NT2/D1 (cell line): ENCODE data around the gene MOB3B.

Source experiments
- DNase-seq: peaks from one replicate; pipeline ENCODE4 v3.0.0-alpha.2; 2011; ENCODE audit warnings: low read depth, low spot score
- H3K27me3 ChIP-seq: 2 replicates; pipeline ENCODE4 v1.6.0; 2011; ENCODE audit warnings: mild to moderate bottlenecking; ENCODE audit not compliant: insufficient read length, insufficient read depth
- H3K36me3 ChIP-seq: 2 replicates; pipeline ENCODE4 v1.6.1; 2011; ENCODE audit warnings: mild to moderate bottlenecking, low read length, mixed read lengths; ENCODE audit not compliant: insufficient read depth, insufficient read length
- H3K4me1 ChIP-seq: 2 replicates; pipeline ENCODE4 v1.5.1; 2011; ENCODE audit not compliant: insufficient read depth, insufficient read length
- H3K4me3 ChIP-seq: 2 replicates; pipeline ENCODE4 v1.5.1; 2011; ENCODE audit warnings: low read depth; ENCODE audit not compliant: insufficient read length
- H3K9ac ChIP-seq: 2 replicates; pipeline ENCODE4 v1.6.0; 2011; ENCODE audit warnings: low read depth; ENCODE audit not compliant: insufficient read length
- H3K9me3 ChIP-seq: 2 replicates; pipeline ENCODE4 v1.5.1; 2011; ENCODE audit warnings: mild to moderate bottlenecking, low read length; ENCODE audit not compliant: insufficient read depth
- SUZ12 ChIP-seq: IDR thresholded peaks from 2 replicates; pipeline ENCODE4 v1.6.1; 2011; ENCODE audit not compliant: insufficient read length, insufficient read depth; ENCODE audit errors: extremely low read depth
- YY1 ChIP-seq: IDR thresholded peaks from 2 replicates; pipeline ENCODE4 v1.6.1; 2011; ENCODE audit not compliant: insufficient read length, insufficient read depth
- ZNF274 ChIP-seq: IDR thresholded peaks from 2 replicates; pipeline ENCODE4 v1.6.1; 2011; ENCODE audit warnings: mild to moderate bottlenecking, low read depth, low read length

MOB3B gene

DNA sequence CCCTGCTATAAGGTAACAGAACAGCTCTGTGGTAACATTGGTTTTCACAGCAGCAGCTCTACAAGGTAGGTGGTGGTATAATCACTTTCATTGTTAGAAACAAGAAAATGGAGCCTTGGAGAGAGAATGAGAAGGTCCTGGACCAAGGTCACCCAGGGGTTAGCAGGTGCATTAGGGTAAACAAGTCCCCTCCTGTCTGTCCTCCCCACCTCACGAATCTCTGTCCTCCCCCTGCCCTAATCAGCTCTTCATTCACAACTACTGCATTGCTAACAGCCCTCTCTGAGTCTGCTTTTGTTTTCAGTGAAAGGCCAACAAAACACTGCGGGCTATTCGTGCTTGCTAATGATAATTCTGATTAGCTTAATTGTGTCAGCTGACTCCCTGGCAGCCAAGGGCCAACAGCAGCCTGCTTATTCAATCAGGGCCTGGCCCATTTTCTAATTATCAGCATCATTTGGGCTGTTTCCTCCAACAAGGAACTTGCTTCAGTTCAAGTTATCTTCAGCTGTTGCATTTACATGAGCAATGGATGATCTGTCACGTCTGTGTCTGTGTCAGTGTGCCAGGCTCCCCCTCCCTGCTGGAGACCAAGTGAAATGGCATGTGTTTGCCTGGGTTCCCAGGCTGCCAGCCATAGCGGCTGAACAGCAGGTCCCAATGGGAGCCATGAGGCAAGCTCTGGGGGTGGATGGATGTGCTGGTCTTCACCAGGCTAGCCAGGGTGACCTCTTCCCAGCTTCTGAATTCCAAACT is 176.0 kb downstream of the MOB3B start:
- H3K9me3 ChIP-seq: no peaks in the 10 kb centered on the region
- H3K4me3 ChIP-seq: no peak overlapping the region
- TF ChIP-seq YY1: no peak
- no peak overlapping the region for H3K9ac ChIP-seq
- no peaks in the 10 kb centered on the region for H3K27me3 ChIP-seq
- H3K4me1 ChIP-seq: peaks cover 3% of the 10 kb centered on the region
- H3K36me3 ChIP-seq: no peaks in the 10 kb centered on the region
- DNase-seq: peak; percentile 57

DNA sequence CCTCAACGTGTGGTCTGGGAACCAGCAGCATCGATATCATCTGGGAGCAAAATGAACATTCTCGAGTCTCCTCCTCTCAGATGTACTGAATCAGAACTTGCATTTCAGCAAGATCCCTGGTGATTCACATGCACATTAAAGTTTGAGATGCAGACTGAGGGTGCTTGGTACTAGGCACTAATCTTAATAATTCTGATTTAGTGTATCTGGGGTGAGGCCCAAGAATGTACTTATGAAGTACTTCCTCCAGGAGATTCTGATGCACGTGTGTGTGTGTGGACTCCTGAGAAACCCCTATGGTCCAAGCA is 176.5 kb downstream of the MOB3B start:
- H3K36me3 ChIP-seq: no peaks in the 10 kb centered on the region
- H3K9me3 ChIP-seq: no peaks in the 10 kb centered on the region
- H3K4me1 ChIP-seq: peaks cover 3% of the 10 kb centered on the region
- DNase-seq: no peak
- no peak overlapping the region for H3K4me3 ChIP-seq
- no peak overlapping the region for H3K9ac ChIP-seq
- TF ChIP-seq ZNF274 (no peak), YY1 (no peak), SUZ12 (no peak)
- H3K27me3 ChIP-seq: no peaks in the 10 kb centered on the region

DNA sequence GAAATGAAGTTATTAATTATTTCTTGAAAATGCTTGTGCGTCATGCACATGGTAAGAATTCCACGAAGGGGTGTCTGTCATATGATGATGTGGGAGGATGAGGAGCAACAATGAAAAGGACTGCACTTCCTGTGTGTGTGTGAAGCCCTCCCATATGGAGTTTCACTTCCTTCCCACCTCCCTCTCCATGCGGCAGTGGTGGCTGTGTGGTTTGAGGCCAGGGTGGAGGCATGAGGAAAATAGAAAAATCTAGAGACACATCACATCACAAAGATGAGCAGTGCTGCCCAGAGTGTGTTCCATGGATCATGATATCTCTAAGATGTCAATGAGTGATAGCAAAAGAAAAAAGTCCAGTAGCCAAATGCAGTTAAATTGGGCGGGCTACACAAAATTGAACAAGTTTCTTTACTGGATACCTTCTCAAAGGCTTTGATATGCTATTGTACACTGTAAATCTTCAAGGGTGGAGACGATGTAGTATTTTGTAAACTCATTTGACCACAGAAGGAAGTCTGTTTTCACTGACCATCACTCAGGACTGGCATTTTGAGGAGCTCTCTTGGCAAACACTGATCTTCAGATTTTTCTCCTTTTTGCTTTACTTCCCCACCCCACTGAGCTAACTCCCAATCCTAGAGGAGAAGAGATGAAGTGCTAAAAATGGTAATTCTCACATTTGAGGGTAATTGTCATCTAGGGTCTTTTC is 177.0 kb downstream of the MOB3B start:
- Histone ChIP-seq H3K36me3 (no peaks in the 10 kb centered on the region), H3K9me3 (no peaks in the 10 kb centered on the region), H3K27me3 (no peaks in the 10 kb centered on the region), H3K9ac (no peak overlapping the region), H3K4me1 (peaks cover 3% of the 10 kb centered on the region), H3K4me3 (no peak overlapping the region)
- TF ChIP-seq SUZ12: no peak
- no peak for TF ChIP-seq ZNF274
- TF ChIP-seq YY1: no peak
- no peak for DNase-seq

DNA sequence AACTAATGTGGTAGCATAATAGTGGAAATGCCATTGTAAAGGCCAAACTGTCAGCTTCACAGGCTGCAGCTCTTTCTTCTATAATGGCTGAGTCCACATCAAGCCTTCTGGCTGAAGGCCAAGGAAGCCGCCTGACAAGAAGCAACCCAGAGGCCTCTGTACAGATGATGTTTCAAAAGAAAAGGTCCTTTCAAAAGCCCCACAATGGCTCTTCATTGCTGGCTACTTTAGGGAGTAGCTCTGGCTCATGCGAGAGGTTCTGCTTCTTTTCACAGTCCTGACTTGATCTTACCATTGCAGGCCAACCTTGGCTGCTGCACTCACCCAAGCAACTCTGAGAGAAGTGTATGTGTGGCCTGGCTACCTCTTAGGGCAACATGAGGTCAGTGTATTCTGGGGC is 178.2 kb downstream of the MOB3B start:
- TF ChIP-seq ZNF274 (no peak), SUZ12 (no peak), YY1 (no peak)
- peaks cover 3% of the 10 kb centered on the region for H3K4me1 ChIP-seq
- H3K36me3 ChIP-seq: no peaks in the 10 kb centered on the region
- H3K9me3 ChIP-seq: no peaks in the 10 kb centered on the region
- DNase-seq: no peak
- no peak overlapping the region for H3K4me3 ChIP-seq
- no peak overlapping the region for H3K9ac ChIP-seq
- no peaks in the 10 kb centered on the region for H3K27me3 ChIP-seq

DNA sequence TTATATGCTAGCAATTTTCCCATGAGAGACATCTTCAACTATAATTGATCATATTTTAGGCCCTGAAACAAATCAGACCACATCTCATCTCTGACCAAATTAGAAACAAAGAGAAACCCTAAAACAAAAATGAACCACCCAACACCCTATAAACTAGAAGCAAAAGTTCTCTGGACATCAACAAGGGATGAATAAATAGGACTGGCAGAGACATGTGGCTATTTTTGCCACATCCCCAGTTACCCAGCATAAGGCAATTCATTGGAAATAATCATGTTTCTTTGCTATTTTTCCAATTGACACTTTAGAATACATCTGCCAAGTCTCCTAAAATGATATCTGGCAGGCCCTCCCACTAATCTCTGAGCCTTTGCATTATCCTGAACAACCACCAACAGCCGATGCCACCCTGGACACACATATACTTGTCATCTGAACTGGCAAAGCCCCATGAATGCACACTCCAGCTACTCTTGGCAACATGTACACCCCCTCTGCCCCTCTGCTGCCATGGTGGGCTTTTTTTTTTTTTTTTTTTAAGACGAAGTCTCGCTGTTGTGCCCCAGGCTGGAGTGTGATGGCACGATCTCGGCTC is 179.1 kb downstream of the MOB3B start:
- DNase-seq: no peak
- no peak overlapping the region for H3K9ac ChIP-seq

DNA sequence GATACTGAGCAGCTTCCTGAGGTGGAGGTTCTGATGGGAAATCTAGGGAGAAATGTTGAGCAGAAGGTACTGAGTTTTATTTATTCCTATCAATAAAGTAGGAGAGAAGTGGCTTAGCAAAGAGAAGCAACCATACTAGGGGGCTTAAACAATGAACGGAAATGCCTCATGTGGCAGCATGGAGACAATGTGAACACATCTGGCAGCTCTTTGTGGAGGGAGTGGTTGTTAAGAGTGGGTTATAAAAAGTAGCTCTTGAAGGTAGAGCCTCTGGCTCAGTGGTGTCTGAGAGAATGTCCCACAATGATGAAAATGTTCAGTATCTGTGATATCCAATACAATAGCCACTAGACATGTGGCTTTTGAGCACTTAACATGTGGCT is 179.9 kb downstream of the MOB3B start:
- DNase-seq: no peak
- TF ChIP-seq SUZ12: no peak
- no peak overlapping the region for H3K4me3 ChIP-seq
- H3K4me1 ChIP-seq: peaks cover 3% of the 10 kb centered on the region
- H3K9me3 ChIP-seq: no peaks in the 10 kb centered on the region
- no peaks in the 10 kb centered on the region for H3K27me3 ChIP-seq
- H3K36me3 ChIP-seq: no peaks in the 10 kb centered on the region
- no peak overlapping the region for H3K9ac ChIP-seq

More for the DNA sequence above, 179.1 kb downstream of the MOB3B start:
- H3K27me3 ChIP-seq: no peaks in the 10 kb centered on the region
- peaks cover 3% of the 10 kb centered on the region for H3K4me1 ChIP-seq
- H3K4me3 ChIP-seq: no peak overlapping the region
- no peaks in the 10 kb centered on the region for H3K9me3 ChIP-seq
- TF ChIP-seq ZNF274 (no peak), YY1 (no peak), SUZ12 (no peak)
- no peaks in the 10 kb centered on the region for H3K36me3 ChIP-seq

DNA sequence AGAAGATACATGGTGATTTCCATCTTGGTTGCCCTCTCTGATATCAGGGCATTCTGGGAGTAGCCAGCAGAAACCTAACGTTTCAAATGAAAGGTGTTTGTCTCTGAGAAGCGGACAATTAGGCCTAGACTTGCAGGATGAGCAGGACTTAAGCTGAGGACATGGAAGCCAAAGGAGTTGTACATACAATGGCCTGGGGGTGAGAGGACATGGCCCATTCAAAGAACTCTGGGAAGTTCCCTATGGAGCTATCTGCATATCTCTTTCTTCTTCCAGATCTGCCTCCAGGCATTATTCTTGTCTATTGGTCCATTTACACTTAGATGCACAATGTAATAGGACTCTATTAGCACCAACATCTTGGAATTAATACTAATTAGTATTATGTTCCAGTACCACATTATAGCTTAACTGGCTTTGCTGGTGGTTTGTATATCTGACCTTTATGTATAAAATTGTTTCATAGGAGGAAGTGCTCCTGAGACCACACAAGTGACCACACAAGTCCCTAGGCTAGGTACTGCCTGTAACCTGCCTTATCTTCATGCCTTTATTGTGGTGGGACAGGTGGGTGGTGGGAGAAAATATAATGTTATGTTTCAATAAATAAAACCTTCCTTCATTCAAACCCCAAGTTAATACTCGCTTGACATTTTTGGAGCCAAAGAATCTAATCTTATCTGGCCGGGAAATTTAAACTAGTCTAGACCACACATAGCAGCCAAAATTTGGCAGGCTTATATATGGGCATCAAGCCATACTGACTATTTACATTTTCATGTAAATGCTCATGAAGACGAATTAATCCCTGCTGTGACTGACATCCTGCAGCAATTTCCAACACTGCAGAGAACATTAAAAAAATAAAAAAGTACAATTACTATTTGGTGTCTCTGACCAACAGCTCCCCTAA is 180.6 kb downstream of the MOB3B start:
- H3K9me3 ChIP-seq: no peaks in the 10 kb centered on the region
- DNase-seq: no peak
- no peak overlapping the region for H3K9ac ChIP-seq
- H3K4me1 ChIP-seq: peaks cover 3% of the 10 kb centered on the region
- no peaks in the 10 kb centered on the region for H3K27me3 ChIP-seq
- TF ChIP-seq ZNF274: no peak
- no peak for TF ChIP-seq SUZ12
- no peak for TF ChIP-seq YY1
- no peak overlapping the region for H3K4me3 ChIP-seq
- H3K36me3 ChIP-seq: no peaks in the 10 kb centered on the region
